KOPT-K1 (cell line): ENCODE data around the gene WNT16.

ENCODE experiments used
- H3K27ac ChIP-seq: fragments of 200-600 bp; sonication (generic); 2 replicates; pipeline ENCODE4 v1.5.1; 2016; ENCODE audit warnings: antibody characterized with exemption, mild to moderate bottlenecking, low read depth, low read length; ENCODE audit not compliant: poor library complexity, severe bottlenecking
- H3K36me3 ChIP-seq: fragments of 200-600 bp; sonication (generic); 2 replicates; pipeline ENCODE4 v1.5.1; 2017; ENCODE audit warnings: antibody characterized with exemption, mild to moderate bottlenecking, low read length, moderate library complexity; ENCODE audit not compliant: insufficient read depth
- H3K9me3 ChIP-seq: fragments of 200-600 bp; sonication (generic); 2 replicates; pipeline ENCODE4 v1.5.1; 2017; ENCODE audit warnings: antibody characterized with exemption, low read length, mild to moderate bottlenecking; ENCODE audit not compliant: insufficient read depth, poor library complexity, severe bottlenecking

The WNT16 gene

DNA sequence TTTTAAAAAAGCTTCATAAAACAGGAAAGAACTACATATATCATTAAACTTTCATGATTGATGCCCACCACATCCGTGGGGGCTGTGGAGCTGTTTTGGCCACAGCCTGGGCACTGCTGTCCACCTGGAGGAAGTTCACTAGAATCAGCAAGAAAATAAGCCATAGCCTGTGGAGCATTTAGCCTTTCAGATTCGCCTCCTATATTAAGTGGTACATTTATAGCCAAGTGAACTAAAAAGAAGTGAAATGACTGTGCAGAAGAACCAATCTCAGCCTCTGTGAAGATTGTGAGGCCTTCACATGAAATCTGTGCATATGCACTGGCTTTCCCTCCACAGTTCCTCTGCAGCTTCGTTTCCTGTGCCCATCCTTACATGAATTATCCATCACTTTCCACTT is 23.5 kb downstream of the WNT16 start:
- Histone ChIP-seq H3K27ac (no peak overlapping the region), H3K36me3 (peaks cover 14% of the 10 kb centered on the region; the same call in 1 of the 2 replicates), H3K9me3 (no peaks in the 10 kb centered on the region)

DNA sequence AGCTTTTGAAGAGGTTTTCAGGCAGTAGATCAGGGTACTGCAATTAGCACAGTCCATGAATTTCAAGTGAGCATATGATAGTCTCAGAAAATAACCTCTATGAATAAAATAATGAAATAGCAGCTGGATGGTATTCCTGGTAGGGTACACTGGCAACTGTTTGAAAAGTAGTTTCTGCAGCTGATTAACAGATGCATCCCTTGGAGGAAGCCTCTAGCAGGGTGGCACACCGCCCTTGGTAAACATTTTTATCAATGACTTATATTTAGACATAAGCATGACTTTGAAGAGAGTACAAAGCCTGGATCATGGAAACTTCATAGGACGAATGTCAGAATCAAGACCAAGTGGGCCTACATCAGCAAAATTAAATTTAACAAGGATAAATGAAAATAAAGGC is 26.8 kb downstream of the WNT16 start:
- Histone ChIP-seq H3K9me3 (no peaks in the 10 kb centered on the region), H3K36me3 (peaks cover 13% of the 10 kb centered on the region; the same call in 1 of the 2 replicates), H3K27ac (no peak overlapping the region)

DNA sequence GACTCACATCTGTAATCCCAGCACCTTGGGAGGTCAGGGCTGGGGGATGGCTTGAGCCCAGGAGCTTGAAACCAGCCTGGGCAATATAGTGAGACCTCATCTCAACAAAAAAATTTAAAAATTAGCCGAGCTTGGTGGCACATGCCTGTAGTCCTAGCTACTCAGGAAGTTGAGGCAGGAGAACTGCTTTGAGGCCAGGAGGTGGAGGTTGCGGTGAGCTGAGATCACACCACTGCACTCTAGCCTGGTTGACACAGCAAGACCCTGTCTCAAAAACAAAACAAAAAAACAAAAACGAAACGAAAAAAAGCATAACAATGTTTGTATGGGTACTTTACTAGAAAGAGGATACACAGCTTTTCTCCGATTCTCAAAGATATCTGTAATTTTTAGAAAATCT is 31.8 kb downstream of the WNT16 start:
- peaks cover 16% of the 10 kb centered on the region; the same call in 1 of the 2 replicates for H3K36me3 ChIP-seq
- no peak overlapping the region for H3K27ac ChIP-seq
- no peaks in the 10 kb centered on the region for H3K9me3 ChIP-seq

DNA sequence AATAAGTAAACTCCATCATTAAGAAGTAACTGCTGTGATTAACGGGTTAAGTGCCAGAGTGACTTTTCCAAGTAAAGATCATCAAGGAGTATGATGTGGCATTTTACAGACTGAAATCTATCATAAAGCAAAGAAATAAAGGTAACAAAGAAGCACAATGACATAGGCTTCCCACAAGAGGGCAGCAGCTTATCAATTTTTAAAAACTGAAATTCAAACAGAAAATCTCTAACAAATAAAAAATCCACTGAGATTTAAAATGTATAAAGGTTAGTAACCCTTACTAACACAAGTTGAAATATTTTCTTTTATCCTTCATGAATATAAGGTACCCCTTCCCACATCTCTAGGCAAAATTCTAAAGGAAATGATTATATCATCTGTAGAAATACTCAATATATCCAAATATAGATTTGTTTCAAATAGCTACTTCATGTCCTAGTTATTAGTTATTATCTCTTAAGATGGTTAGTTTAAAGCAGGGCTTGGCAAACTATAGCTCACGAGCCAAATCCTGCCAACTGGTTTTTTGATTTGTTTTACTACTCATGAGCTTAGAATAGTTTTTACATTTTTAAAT is 38.1 kb downstream of the WNT16 start:
- peaks cover 12% of the 10 kb centered on the region for H3K36me3 ChIP-seq
- no peaks in the 10 kb centered on the region for H3K9me3 ChIP-seq
- H3K27ac ChIP-seq, result no peak overlapping the region

DNA sequence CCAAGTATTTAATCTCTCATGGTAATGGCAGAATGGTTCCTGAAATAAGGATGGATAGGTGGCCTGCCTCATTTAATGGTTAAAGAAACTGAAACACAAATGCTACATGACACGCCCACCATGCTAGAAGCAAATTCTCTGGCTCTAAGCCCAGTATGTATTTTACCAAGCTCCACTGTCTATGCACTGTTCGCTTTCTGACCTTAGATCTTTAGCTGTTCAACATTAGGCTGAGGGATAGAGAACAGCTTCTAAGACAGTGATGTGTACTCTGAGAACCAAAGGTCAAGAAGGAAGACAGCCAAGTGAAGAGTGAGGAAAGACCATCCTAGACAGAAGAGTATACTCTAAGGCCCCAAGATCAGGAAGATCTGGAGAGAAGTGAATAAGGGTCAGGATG is 40.7 kb downstream of the WNT16 start:
- Histone ChIP-seq H3K27ac (no peak overlapping the region), H3K9me3 (no peaks in the 10 kb centered on the region), H3K36me3 (peaks cover 5% of the 10 kb centered on the region)

DNA sequence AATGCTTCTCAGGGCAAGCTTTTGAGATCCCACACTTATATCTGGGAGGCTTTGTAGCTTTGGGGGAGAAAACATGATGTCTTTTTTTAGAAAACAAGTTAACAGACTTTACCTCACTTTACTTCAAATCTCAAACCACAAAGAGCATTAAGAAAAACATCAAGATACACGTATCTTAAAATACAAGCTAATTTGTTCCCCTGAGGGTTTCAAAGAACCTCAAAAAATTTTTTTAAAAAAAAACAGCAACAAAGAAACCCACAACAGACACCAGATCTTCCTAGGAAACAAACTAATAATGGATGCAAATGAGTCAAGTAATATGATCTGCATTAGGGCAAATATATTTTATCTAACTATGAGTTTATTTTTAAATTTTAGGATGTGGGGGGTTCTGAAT is 42.6 kb downstream of the WNT16 start:
- Histone ChIP-seq H3K27ac (no peak overlapping the region), H3K36me3 (peaks cover 5% of the 10 kb centered on the region), H3K9me3 (no peaks in the 10 kb centered on the region)

DNA sequence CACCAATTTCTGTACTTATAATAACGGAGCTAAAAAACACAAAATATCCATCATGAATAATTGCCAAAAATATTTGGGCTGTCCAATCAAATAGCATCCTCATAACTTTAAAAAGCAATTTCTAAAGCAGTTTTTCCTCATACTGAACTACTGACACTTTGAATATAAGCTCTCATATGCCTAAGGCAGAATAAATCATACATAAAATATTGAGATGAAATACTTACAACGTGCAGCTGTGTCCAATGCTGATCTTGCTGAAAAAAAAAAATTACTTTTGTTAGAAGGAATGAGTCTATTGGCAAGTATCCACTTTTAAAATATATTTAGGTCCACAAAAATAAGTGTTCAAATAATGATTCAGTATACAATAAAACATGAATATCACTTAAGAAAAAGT is 43.1 kb downstream of the WNT16 start:
- Histone ChIP-seq H3K36me3 (peaks cover 10% of the 10 kb centered on the region), H3K9me3 (no peaks in the 10 kb centered on the region), H3K27ac (no peak overlapping the region)

DNA sequence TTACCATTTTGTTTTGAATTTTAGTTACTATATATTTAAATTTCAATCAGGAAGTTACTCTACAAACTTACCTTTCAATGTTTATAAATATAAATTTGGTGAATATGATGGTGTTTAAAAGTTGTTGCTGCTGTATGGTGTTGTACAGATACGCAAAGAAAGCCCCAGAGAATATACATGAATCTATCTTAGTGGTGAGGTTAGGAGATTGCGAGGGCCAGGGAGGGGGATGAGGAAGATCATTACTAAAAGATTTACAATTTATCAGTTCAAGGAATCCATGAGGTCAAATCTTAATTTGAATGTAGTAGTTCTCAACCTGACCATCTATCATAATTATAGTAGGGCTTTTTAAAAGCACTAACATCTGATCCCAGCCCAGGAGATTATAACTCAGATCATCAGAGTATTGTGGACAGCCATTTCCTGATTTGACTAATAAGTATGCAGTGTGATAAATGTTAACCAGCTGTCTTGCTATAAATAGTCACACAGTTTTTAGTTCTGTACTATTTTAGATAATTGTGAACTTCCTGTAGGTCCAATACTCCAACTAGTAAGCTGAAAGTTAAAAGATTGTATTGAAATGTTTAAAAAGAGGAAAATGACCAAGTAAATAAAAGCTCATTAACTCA is 43.7 kb downstream of the WNT16 start:
- H3K36me3 ChIP-seq, result peaks cover 14% of the 10 kb centered on the region
- no peak overlapping the region for H3K27ac ChIP-seq
- H3K9me3 ChIP-seq, result no peaks in the 10 kb centered on the region

DNA sequence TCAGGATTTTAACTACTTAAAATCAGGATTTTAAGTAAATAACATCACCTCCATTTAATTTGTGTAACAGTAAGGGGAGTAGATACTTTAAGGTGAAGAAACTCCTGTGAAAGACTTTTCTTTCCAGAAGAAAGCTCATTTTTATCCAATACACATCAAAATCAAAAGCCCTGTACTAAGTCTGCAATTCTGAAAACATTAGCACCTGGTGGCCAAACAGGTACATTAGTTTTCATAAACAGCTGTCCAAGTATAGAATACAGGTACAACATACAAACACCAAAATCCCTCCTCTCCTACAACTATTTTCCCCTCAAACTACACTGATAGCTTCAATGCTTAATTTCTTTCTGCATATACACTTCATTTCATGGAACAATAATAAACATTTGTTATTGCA is 44.4 kb downstream of the WNT16 start:
- H3K36me3 ChIP-seq, result peaks cover 20% of the 10 kb centered on the region
- no peak overlapping the region for H3K27ac ChIP-seq
- H3K9me3 ChIP-seq, result no peaks in the 10 kb centered on the region

DNA sequence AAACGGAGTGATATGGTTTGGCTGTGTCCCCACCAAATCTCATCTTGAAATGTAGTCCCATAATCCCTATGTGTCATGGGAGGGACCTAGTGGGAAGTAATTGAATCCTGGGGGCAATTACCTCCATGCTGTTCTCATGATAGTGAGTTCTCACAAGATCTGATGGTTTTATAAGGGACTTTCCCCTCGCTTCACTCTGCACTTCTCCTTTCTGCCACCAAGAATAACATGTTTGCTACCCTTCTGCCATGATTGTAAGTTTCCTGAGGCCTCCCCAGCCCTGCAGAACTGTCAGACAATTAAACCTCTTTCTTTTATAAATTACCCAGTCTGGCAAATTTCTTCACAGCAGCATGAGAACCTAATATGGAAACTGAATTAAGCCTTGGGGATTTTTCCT is 48.2 kb downstream of the WNT16 start:
- Histone ChIP-seq H3K9me3 (no peaks in the 10 kb centered on the region), H3K36me3 (peaks cover 18% of the 10 kb centered on the region; the same call in 1 of the 2 replicates), H3K27ac (no peak overlapping the region)

DNA sequence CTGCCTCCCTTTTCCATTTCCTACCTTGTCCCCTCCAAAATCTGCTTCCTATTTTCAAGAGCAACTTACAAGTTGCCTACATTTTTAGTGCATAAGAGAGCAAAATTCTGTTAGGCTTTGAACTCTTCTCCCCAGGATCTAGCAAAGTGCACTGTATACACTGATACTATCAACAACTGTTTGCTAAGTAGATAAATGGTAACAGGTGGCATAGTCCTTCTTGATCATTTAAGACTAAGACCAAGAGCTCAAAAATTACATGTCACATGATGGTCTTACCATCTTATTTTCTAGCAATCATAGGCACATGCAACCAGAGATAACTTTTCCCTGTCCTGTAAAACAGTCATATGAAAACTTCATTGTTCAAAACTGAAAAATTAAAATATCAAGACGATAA is 51.1 kb downstream of the WNT16 start:
- no peaks in the 10 kb centered on the region for H3K9me3 ChIP-seq
- peaks cover 18% of the 10 kb centered on the region; the same call in 1 of the 2 replicates for H3K36me3 ChIP-seq
- no peak overlapping the region for H3K27ac ChIP-seq

DNA sequence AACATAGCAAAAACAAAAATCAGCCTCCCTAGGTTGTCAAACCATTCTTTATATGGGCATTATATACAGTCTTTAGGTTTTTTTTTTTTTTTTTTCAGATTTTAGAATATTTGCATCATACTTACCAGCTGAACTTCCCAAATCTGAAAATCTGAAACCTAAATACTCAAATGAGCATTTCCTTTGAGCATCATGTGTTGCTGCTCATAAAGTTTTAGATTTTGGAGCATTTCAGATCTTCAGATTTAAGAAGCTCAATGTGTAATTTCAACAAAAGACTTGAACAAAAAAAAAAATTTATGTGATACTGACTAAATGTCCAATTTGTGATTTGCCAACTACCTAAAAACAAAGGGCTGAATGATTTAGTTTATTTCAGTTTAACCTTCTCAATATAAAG is 53.7 kb downstream of the WNT16 start:
- H3K27ac ChIP-seq, result no peak overlapping the region
- no peaks in the 10 kb centered on the region for H3K9me3 ChIP-seq
- H3K36me3 ChIP-seq, result peaks cover 9% of the 10 kb centered on the region; the same call in 1 of the 2 replicates

DNA sequence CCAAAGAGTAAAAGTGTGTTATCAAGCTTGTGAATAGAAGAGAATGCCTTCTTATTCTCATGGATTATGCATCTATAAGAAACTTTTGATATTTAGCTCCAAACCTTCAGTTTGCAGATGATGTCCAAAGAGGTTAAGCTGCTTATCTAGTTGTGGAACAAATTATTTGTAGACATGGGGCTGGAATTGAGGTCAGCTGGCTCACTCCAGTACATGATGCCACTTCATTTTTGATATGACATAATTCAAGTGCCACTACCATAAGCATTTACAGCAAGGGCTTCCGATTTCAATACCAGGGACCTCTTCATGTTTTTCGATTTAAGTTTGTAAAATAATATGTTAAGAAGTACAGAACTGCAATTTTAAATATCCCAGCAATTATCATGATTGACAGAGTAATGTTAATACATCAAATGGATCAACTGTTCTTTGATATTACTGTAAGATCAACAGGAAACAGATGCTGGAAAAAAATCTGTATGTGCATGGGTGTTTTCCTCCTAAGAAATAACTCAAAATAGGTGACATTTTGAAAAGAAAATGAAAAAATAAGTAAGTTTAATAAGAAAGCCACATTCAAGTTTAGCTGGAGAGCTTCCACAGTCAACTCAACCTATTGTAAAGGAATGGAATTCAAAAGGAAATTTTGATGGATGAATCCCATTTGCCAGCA is 54.6 kb downstream of the WNT16 start:
- Histone ChIP-seq H3K9me3 (no peaks in the 10 kb centered on the region), H3K36me3 (peaks cover 1% of the 10 kb centered on the region; the same call in 1 of the 2 replicates), H3K27ac (no peak overlapping the region)

DNA sequence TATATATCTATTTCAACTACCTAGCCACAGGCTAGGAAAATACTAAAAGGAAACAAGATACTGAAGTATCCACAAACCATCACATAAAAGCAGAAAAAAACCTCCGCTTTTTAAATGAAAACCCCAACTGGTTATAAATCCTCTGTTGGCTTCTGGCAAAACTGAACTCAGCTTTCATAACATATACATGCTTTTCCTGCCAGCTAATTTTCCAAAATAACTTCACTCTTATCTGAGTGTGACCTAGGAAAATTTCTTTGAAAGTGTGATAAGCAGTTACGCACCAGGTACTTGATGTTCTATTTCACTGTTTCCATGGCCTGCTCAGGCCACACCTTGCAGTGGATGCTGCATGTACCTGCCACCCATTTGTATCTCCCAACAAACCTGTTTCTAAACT is 55.5 kb downstream of the WNT16 start:
- H3K27ac ChIP-seq, result no peak overlapping the region
- no peaks in the 10 kb centered on the region for H3K36me3 ChIP-seq
- H3K9me3 ChIP-seq, result no peaks in the 10 kb centered on the region

DNA sequence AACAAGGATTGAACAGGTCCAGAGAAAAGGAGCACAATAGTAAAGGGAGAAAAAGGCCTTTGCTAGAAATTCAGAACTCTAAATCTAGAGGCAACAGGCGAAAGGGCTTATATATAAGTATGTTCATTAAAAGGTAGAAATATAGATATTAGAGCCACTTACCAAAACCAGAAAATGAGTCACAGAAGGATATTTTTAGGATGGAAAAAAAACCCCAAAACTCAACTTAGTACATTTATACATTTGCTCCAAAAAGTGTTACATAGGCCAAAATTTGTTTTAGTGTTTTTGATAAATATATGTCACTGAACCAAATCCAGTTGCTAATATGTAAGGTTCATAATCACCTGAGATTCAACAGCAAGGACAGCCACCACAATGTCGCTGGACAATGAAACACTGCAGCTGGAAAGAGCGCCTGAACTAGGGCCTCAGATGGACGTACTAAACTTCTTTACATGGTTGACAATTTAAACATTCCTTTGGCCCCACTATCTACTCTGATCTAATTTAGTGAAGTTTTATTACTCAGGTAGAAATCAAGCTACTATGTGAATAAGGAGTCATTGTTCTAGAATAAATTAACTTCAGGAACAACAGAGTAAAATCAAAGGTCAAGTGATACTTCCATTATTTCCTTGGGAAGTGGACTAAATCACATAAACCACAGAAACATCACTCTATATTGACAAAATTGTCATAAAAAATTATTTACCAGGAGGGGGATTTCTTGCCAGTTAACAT is 56.4 kb downstream of the WNT16 start:
- Histone ChIP-seq H3K9me3 (no peaks in the 10 kb centered on the region), H3K36me3 (no peaks in the 10 kb centered on the region), H3K27ac (no peak overlapping the region)
